AG09309 (cell line): ENCODE measurements around the gene LATS2.

ENCODE experiments used
- DNase-seq: peaks from one replicate; pipeline ENCODE4 v3.0.0-alpha.2; 2010; ENCODE audit warnings: low read depth
- H3K4me3 ChIP-seq: 2 replicates; pipeline ENCODE4 v1.5.1; 2011; ENCODE audit warnings: mild to moderate bottlenecking, low read depth, low read length, moderate library complexity; ENCODE audit not compliant: control insufficient read depth
- CTCF ChIP-seq: IDR thresholded peaks from 2 replicates; pipeline ENCODE4 v1.5.1; 2011; ENCODE audit warnings: mild to moderate bottlenecking, low read depth, low read length, inconsistent platforms; ENCODE audit not compliant: insufficient read depth, control insufficient read depth; ENCODE audit errors: missing control alignments

LATS2 gene

GRCh38 chr13:21079761-21080592 is 18.6 kb upstream of the LATS2 start:
- no peak for TF ChIP-seq CTCF
- peak overlapping the region; percentile 13 for H3K4me3 ChIP-seq
- DNase-seq: peak; percentile 84

GRCh38 chr13:21079221-21079620 is 17.8 kb upstream of the LATS2 start:
- no peak overlapping the region for H3K4me3 ChIP-seq
- DNase-seq: no peak
- TF ChIP-seq CTCF: no peak

GRCh38 chr13:21078501-21078900 is 17.1 kb upstream of the LATS2 start:
- no peak for TF ChIP-seq CTCF
- DNase-seq: no peak
- no peak overlapping the region for H3K4me3 ChIP-seq

GRCh38 chr13:21077788-21078353 is 16.5 kb upstream of the LATS2 start:
- DNase-seq: no peak
- TF ChIP-seq CTCF: no peak
- H3K4me3 ChIP-seq: no peak overlapping the region

GRCh38 chr13:21077076-21077787 is 15.8 kb upstream of the LATS2 start:
- TF ChIP-seq CTCF: no peak
- H3K4me3 ChIP-seq: no peak overlapping the region
- DNase-seq: no peak

- no peak overlapping the region; the same call in 1 of the 2 replicates for H3K4me3 ChIP-seq
- no peak for TF ChIP-seq CTCF
- no peak for DNase-seq
Observed at GRCh38 chr13:21076253-21076652, 14.9 kb upstream of the LATS2 start.
